ENCODE results near the gene GPC3.
A peak's percentile ranks its signal among the peaks of the same experiment; 100 is the strongest.

Gene GPC3

GRCh38 chrX:133846311-133846710, 139.1 kb downstream of the GPC3 start:
- H3K36me3 ChIP-seq (ENCODE audit: control insufficient read depth in 2 of 2, insufficient read depth in 1 of 2, low read length in 2 of 2): no peaks in the 10 kb centered on the region
- TF ChIP-seq ZNF10 (tag by site-specific recombination; IDR thresholded peaks at IDR 0.05): no peak
- TF ChIP-seq ZNF202 (tag by site-specific recombination; IDR thresholded peaks at IDR 0.05; ENCODE audit: borderline replicate concordance): no peak
- TF ChIP-seq, protein P1, sequence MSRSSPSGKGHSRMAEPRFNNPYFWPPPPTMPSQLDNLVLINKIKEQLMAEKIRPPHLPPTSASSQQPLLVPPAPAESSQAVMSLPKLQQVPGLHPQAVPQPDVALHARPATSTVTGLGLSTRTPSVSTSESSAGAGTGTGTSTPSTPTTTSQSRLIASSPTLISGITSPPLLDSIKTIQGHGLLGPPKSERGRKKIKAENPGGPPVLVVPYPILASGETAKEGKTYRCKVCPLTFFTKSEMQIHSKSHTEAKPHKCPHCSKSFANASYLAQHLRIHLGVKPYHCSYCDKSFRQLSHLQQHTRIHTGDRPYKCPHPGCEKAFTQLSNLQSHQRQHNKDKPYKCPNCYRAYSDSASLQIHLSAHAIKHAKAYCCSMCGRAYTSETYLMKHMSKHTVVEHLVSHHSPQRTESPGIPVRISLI (tag by site-specific recombination; IDR thresholded peaks at IDR 0.05): no peak
- no peak for TF ChIP-seq ZNF155 (tag by site-specific recombination; IDR thresholded peaks at IDR 0.05)
- TF ChIP-seq HOXA7 (CRISPR knock-in tag; IDR thresholded peaks at IDR 0.05; ENCODE audit: borderline replicate concordance): no peak
- TF ChIP-seq ZNF169 (tag by site-specific recombination; IDR thresholded peaks at IDR 0.05): no peak
- TF ChIP-seq ZNF776 (tag by site-specific recombination; IDR thresholded peaks at IDR 0.05; ENCODE audit: borderline replicate concordance): no peak
- no peak for TF ChIP-seq ZNF654 (tag by site-specific recombination; IDR thresholded peaks at IDR 0.05; ENCODE audit: low read depth)
- TF ChIP-seq ZNF24 (tag by site-specific recombination; IDR thresholded peaks at IDR 0.05): no peak
- no peak for TF ChIP-seq ZNF544 (tag by site-specific recombination; IDR thresholded peaks at IDR 0.05)
- TF ChIP-seq ZNF391 (tag by site-specific recombination; IDR thresholded peaks at IDR 0.05; ENCODE audit: borderline replicate concordance, low read depth): no peak
- no peak for TF ChIP-seq ZNF623 (tag by site-specific recombination; IDR thresholded peaks at IDR 0.05)
- CTCF ChIA-PET: interaction anchor here (0.8 to 1.6 kb wide), 5 partner anchors 10 to 174 kb away, joined by 3 to 4 read pairs (median 3); no protein-coding TSS in a partner anchor
- no peak overlapping the region for H3K27ac ChIP-seq (ENCODE audit: extremely low read depth, low read depth, low read length)
- H3K4me1 ChIP-seq (ENCODE audit: control insufficient read depth, insufficient read depth, low read length): no peaks in the 10 kb centered on the region
- POLR2A ChIA-PET: no interaction called here
- H3K9me3 ChIP-seq (ENCODE audit: control insufficient read depth, insufficient read depth, low read depth, low read length): no peaks in the 10 kb centered on the region
- no peak overlapping the region for H3K4me3 ChIP-seq (ENCODE audit: low read depth, low read length)

DNA sequence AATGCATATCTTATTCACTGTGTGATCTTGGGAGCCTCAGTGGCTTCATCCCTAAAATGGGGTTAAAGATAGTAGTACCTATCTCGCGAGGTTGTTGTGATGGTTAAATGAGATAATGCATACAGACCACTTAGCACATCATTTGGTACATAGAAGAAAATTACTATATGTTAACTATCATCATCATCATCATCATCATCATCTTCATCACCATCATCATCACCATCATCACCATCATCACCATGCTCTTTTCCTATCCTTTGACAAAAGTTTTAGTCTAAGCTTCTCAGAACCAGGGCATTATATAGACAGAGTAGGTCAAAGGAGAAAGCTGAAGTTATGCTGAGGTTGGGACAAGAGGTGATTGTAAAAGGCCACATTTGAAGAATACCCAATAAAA, 145.0 kb downstream of the GPC3 start:
- no peaks in the 10 kb centered on the region for H3K36me3 ChIP-seq (ENCODE audit: control insufficient read depth in 2 of 2, insufficient read depth in 1 of 2, low read length in 2 of 2)
- ChIA-PET CTCF (interaction anchor here (0.6 to 3.0 kb wide), 5 partner anchors 11 to 528 kb away, joined by 3 to 26 read pairs (median 5); no protein-coding TSS in a partner anchor), POLR2A (no interaction called here)
- TF ChIP-seq, protein P2, sequence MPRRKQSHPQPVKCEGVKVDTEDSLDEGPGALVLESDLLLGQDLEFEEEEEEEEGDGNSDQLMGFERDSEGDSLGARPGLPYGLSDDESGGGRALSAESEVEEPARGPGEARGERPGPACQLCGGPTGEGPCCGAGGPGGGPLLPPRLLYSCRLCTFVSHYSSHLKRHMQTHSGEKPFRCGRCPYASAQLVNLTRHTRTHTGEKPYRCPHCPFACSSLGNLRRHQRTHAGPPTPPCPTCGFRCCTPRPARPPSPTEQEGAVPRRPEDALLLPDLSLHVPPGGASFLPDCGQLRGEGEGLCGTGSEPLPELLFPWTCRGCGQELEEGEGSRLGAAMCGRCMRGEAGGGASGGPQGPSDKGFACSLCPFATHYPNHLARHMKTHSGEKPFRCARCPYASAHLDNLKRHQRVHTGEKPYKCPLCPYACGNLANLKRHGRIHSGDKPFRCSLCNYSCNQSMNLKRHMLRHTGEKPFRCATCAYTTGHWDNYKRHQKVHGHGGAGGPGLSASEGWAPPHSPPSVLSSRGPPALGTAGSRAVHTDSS (tag by site-specific recombination; IDR thresholded peaks at IDR 0.05): peak; percentile 98
- peak; percentile 46; the same call in 1 of the 2 replicates for TF ChIP-seq ZNF664 (tag by site-specific recombination; IDR thresholded peaks at IDR 0.05)
- TF ChIP-seq ZBTB10 (tag by site-specific recombination; IDR thresholded peaks at IDR 0.05): no peak
- H3K9me3 ChIP-seq (ENCODE audit: control insufficient read depth, insufficient read depth, low read depth, low read length): no peaks in the 10 kb centered on the region
- H3K4me1 ChIP-seq (ENCODE audit: control insufficient read depth, insufficient read depth, low read length): no peaks in the 10 kb centered on the region
- H3K4me3 ChIP-seq (ENCODE audit: low read depth, low read length): no peak overlapping the region
- no peak overlapping the region for H3K27ac ChIP-seq (ENCODE audit: extremely low read depth, low read depth, low read length)

GRCh38 chrX:133838761-133839676, 146.4 kb downstream of the GPC3 start:
- CTCF ChIA-PET: interaction anchor here (0.6 to 3.0 kb wide), 20 partner anchors 10 to 141 kb away, joined by 3 to 26 read pairs (median 3); no protein-coding TSS in a partner anchor
- Histone ChIP-seq H3K36me3 (ENCODE audit: control insufficient read depth in 2 of 2, insufficient read depth in 1 of 2, low read length in 2 of 2) (no peaks in the 10 kb centered on the region), H3K4me3 (ENCODE audit: low read depth, low read length) (no peak overlapping the region), H3K27ac (ENCODE audit: extremely low read depth, low read depth, low read length) (no peak overlapping the region), H3K9me3 (ENCODE audit: control insufficient read depth, insufficient read depth, low read depth, low read length) (no peaks in the 10 kb centered on the region), H3K4me1 (ENCODE audit: control insufficient read depth, insufficient read depth, low read length) (no peaks in the 10 kb centered on the region)
- POLR2A ChIA-PET: no interaction called here
- TF ChIP-seq, protein P3, sequence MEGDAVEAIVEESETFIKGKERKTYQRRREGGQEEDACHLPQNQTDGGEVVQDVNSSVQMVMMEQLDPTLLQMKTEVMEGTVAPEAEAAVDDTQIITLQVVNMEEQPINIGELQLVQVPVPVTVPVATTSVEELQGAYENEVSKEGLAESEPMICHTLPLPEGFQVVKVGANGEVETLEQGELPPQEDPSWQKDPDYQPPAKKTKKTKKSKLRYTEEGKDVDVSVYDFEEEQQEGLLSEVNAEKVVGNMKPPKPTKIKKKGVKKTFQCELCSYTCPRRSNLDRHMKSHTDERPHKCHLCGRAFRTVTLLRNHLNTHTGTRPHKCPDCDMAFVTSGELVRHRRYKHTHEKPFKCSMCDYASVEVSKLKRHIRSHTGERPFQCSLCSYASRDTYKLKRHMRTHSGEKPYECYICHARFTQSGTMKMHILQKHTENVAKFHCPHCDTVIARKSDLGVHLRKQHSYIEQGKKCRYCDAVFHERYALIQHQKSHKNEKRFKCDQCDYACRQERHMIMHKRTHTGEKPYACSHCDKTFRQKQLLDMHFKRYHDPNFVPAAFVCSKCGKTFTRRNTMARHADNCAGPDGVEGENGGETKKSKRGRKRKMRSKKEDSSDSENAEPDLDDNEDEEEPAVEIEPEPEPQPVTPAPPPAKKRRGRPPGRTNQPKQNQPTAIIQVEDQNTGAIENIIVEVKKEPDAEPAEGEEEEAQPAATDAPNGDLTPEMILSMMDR (tag by site-specific recombination; IDR thresholded peaks at IDR 0.05): no peak
- peak; percentile 15; the same call in 1 of the 2 replicates for TF ChIP-seq TRIM28 (IDR thresholded peaks at IDR 0.05; ENCODE audit: borderline replicate concordance, low read length)

Measured in HEK293 (cell line).